GM23338 (cell line): ENCODE measurements around the gene DAND5.

Source experiments
- CREB1 ChIP-seq: fragments of 250-450 bp; sonication (Bioruptor Pico); IDR thresholded peaks from 2 replicates; pipeline ENCODE4 v1.5.0; 2020; ENCODE audit warnings: low read depth, mild to moderate bottlenecking, moderate library complexity
- CTCF ChIP-seq, 2 experiments: fragments of 200-600 bp in 1 of 2; sonication (generic) in 1 of 2; conservative IDR thresholded peaks; 2 replicates each; pipeline versions ENCODE4 v1.5.1 to v1.6.1; 2016 to 2017; ENCODE audit warnings: antibody characterized with exemption in 2 of 2, low read depth in 2 of 2, mild to moderate bottlenecking in 2 of 2, moderate library complexity in 1 of 2
- ETS1 ChIP-seq: IDR thresholded peaks from 2 replicates; pipeline ENCODE4 v1.6.1; 2016; ENCODE audit warnings: antibody characterized with exemption
- EZH2 ChIP-seq: fragments of 200-600 bp; sonication (generic); IDR thresholded peaks from one replicate; pipeline ENCODE4 v1.8.0; 2017; ENCODE audit warnings: antibody characterized with exemption, mild to moderate bottlenecking, low read depth; ENCODE audit not compliant: unreplicated experiment
- EZH2phosphoT487 ChIP-seq: fragments of 200-600 bp; sonication (generic); IDR thresholded peaks from one replicate; pipeline ENCODE4 v1.8.1; 2018; ENCODE audit warnings: antibody characterized with exemption; ENCODE audit not compliant: unreplicated experiment
- JUNB ChIP-seq: IDR thresholded peaks from one replicate; pipeline ENCODE4 v1.6.1; 2016; ENCODE audit warnings: antibody characterized with exemption; ENCODE audit not compliant: unreplicated experiment
- NANOG ChIP-seq: IDR thresholded peaks from 2 replicates; pipeline ENCODE4 v1.6.1; 2016; ENCODE audit warnings: antibody characterized with exemption, borderline replicate concordance
- POLR2AphosphoS5 ChIP-seq: IDR thresholded peaks from 2 replicates; pipeline ENCODE4 v1.6.1; 2016; ENCODE audit warnings: antibody characterized with exemption, low read depth
- REST ChIP-seq: IDR thresholded peaks from one replicate; pipeline ENCODE4 v1.6.1; 2018; ENCODE audit warnings: antibody characterized with exemption; ENCODE audit not compliant: unreplicated experiment
- STAT1 ChIP-seq: IDR thresholded peaks from one replicate; pipeline ENCODE4 v1.6.1; 2016; ENCODE audit warnings: antibody characterized with exemption; ENCODE audit not compliant: unreplicated experiment
- ZNF114 ChIP-seq: fragments of 250-450 bp; sonication (Bioruptor Pico); IDR thresholded peaks from 2 replicates; pipeline ENCODE4 v1.5.0; 2020; ENCODE audit warnings: mild to moderate bottlenecking, moderate library complexity
- ZNF331 ChIP-seq: fragments of 250-450 bp; sonication (Bioruptor Pico); IDR thresholded peaks from 2 replicates; pipeline ENCODE4 v1.5.0; 2020; ENCODE audit warnings: low read depth, mild to moderate bottlenecking, moderate library complexity
- ZNF462 ChIP-seq: fragments of 250-450 bp; sonication (Bioruptor Pico); IDR thresholded peaks from 2 replicates; pipeline ENCODE4 v1.5.0; 2020; ENCODE audit warnings: mild to moderate bottlenecking, moderate library complexity

GRCh38 chr19:12922959-12923358 lies 46.4 kb upstream of the DAND5 start:
- no peak for TF ChIP-seq POLR2AphosphoS5
- TF ChIP-seq CTCF (conservative IDR thresholded peaks at IDR 0.05; ENCODE audit: low read depth in 2 of 2): no peak
- TF ChIP-seq ZNF462 (CRISPR knock-in tag): no peak
- TF ChIP-seq EZH2: no peak
- no peak for TF ChIP-seq REST
- TF ChIP-seq EZH2phosphoT487: no peak
- TF ChIP-seq CREB1: no peak
- no peak for TF ChIP-seq ZNF331 (CRISPR knock-in tag)
- TF ChIP-seq ZNF114 (CRISPR knock-in tag): no peak
- TF ChIP-seq STAT1: no peak
- no peak for TF ChIP-seq JUNB
- no peak for TF ChIP-seq ETS1
- no peak for TF ChIP-seq NANOG
